ENCODE results near the gene OR7A5. TPM values are rescaled to one million over a fixed set of nuclear protein-coding genes. Genes with fewer than 3 reads are reported as not detected.
"Not testable (repeated sequence)": the region's sequence is repeated elsewhere in the genome, so short reads cannot be mapped to it uniquely, and the experiment has no call there.

The OR7A5 gene
- total RNA-seq, 4 donors from 2014 or later = 0.72 to 2.9 (median 2.0) TPM

DNA sequence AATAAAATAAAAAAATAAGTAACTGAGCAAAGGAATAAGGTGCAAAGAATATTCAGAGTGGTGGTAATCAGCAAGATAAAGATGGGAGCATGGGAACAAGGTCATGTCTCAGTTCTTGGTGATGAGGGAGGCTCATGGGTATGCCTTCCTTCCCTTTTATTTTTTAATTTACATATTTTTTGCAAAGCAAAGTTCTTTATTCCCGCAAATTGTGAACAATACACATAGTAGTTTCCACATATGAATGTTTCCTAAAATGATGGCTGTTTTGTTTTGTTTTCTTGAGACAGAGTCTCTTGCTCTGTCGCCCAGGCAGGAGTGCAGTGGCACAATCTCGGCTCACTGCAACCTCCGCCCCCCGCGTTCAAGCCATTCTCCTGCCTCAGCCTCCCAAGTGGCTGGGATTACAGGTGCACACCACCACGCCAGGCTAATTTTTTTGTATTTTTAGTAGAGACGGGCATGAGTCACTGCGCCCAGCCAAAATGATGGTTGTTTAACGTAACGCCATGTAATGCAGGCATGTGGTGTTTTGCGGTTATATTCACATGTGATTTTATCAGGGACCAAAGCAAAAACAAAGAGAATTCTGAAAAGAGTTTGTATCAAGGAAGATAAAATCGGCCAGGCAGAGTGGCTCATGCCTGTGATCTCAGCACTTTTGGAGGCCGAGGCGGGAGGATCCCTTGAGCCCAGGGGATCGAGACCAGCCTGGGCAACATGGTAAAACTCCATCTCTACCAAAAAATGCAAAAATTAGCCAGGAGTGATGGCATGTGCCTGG lies 52.2 kb downstream of the OR7A5 start:
- DNase-seq (ENCODE audit: low spot score in 2 of 2) = peak in 1 of 2 donors; percentile 46
- no peak for TF ChIP-seq POLR2A (IDR thresholded peaks at IDR 0.05)
- TF ChIP-seq, protein P1, sequence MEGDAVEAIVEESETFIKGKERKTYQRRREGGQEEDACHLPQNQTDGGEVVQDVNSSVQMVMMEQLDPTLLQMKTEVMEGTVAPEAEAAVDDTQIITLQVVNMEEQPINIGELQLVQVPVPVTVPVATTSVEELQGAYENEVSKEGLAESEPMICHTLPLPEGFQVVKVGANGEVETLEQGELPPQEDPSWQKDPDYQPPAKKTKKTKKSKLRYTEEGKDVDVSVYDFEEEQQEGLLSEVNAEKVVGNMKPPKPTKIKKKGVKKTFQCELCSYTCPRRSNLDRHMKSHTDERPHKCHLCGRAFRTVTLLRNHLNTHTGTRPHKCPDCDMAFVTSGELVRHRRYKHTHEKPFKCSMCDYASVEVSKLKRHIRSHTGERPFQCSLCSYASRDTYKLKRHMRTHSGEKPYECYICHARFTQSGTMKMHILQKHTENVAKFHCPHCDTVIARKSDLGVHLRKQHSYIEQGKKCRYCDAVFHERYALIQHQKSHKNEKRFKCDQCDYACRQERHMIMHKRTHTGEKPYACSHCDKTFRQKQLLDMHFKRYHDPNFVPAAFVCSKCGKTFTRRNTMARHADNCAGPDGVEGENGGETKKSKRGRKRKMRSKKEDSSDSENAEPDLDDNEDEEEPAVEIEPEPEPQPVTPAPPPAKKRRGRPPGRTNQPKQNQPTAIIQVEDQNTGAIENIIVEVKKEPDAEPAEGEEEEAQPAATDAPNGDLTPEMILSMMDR (IDR thresholded peaks at IDR 0.05) = no peak

DNA sequence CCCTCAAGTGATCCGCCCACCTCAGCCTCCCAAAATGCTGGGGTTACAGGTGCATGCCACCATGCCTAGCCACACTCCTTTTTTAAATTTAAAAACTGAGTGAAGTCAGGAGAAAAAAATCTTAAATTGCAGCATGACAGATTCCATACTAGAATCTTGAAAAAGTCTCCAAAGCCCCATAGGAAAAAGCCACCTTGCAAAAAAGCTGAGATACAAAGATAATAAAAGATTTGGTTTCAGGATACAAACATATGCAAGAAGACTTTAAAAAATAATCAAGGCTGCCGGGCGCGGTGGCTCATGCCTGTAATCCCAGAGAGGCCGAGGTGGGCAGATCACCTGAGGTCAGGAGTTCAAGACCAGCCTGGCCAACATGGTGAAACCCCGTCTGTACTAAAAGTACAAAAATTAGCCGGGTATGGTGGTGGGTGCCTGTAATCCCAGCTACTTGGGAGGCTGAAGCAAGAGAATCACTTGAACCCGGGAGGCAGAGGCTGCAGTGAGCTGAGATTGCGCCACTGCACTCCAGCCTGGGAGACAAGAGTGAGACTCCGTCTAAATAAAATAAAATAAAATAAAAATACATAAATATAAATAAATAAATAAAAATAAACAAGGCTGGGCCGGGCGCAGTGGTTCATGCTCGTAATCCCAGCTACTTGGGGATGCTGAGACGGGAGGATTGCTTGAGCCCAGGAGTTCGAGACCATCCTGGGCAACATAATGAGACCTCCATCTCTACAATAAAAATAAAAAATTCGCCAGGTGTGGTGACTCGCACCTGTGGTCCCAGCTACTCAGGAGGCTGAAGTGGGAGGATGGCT lies 53.1 kb downstream of the OR7A5 start:
- DNase-seq (ENCODE audit: low spot score in 2 of 2) = peak in 1 of 2 donors; percentile 78
- WGBS, 2 donors = 84 to 95% methylated on average over 17 of the region's 17 CpGs
- H3K4me3 ChIP-seq (ENCODE audit: low read depth, poor library complexity, severe bottlenecking) = not testable (repeated sequence)
- intact Hi-C loops (cut with DNase I; ENCODE audit: low total_unique reads) = loop anchor here (10.0 kb wide), 1 partner anchor 113 kb away; no protein-coding TSS in a partner anchor

More for the DNA sequence above, 52.2 kb downstream of the OR7A5 start:
- intact Hi-C loops (cut with DNase I; ENCODE audit: low total_unique reads) = loop anchor here (10.0 kb wide), 1 partner anchor 112 kb away; no protein-coding TSS in a partner anchor
- no peak overlapping the region for H3K4me3 ChIP-seq (ENCODE audit: low read depth, poor library complexity, severe bottlenecking)
- 89 to 91% methylated on average over 16 of the region's 16 CpGs for WGBS, 2 donors

DNA sequence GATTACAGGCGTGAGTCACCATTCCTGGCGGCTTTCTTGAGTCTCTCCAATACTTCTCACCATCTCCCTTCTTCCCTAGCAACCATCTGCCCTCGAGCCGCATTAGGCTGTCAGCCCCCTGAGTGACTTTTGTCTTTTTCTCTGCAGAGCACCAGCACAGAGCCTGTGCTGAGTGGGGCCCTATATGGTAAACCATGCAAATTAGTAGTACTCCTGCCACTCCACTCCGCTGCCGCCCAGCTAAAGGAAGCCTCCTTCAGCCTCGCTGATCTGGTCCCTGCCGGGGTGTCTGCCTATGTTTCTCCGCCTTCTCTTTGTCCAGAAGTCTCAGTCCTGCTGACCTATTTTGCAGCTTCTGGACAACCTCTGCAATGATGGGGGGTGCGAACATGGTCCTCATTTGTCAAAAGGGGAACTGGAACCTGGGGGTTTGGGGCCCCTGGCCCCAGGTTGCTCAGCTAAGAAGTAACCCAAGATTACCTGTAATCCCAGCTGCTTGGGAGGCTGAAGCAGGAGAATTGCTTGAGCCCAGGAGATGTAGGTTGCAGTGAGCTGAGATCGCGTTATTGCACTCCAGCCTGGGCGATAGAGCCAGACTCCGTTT lies 54.3 kb downstream of the OR7A5 start:
- not testable (repeated sequence) for H3K4me3 ChIP-seq (ENCODE audit: low read depth, poor library complexity, severe bottlenecking)
- DNase-seq (ENCODE audit: low spot score in 2 of 2) = peak in 1 of 2 donors; percentile 17
- intact Hi-C loops (cut with DNase I; ENCODE audit: low total_unique reads) = loop anchor here (10.0 kb wide), 1 partner anchor 114 kb away; no protein-coding TSS in a partner anchor
- WGBS, 2 donors = 78 to 83% methylated on average over 14 of the region's 14 CpGs

DNA sequence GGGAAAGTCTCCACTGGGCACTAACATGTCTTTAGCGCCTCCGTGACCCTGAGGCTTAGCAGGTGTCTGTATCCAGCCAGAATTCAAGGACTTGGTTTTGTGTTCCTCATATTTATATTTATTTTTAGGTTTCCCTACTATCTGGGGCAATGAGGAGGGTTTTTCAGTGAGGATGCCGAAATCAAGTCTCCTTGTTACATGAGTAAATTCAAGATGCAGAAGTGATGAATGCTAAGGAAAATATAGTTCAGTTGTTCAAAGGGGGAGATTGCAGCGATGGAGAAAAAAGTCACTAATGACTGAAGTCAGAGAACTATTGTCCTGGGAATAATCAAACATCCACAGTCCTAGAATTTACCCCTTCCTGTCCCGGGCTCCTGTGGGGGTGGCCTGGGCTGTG lies 55.8 kb downstream of the OR7A5 start:
- TF ChIP-seq, protein P1 (IDR thresholded peaks at IDR 0.05) = no peak
- TF ChIP-seq POLR2A (IDR thresholded peaks at IDR 0.05) = no peak
- H3K4me3 ChIP-seq (ENCODE audit: low read depth, poor library complexity, severe bottlenecking) = no peak overlapping the region
- intact Hi-C loops (cut with DNase I; ENCODE audit: low total_unique reads) = no loop called here
- DNase-seq (ENCODE audit: low spot score in 2 of 2) = no peak
- 50 to 52% methylated on average over 5 of the region's 5 CpGs for WGBS, 2 donors

DNA sequence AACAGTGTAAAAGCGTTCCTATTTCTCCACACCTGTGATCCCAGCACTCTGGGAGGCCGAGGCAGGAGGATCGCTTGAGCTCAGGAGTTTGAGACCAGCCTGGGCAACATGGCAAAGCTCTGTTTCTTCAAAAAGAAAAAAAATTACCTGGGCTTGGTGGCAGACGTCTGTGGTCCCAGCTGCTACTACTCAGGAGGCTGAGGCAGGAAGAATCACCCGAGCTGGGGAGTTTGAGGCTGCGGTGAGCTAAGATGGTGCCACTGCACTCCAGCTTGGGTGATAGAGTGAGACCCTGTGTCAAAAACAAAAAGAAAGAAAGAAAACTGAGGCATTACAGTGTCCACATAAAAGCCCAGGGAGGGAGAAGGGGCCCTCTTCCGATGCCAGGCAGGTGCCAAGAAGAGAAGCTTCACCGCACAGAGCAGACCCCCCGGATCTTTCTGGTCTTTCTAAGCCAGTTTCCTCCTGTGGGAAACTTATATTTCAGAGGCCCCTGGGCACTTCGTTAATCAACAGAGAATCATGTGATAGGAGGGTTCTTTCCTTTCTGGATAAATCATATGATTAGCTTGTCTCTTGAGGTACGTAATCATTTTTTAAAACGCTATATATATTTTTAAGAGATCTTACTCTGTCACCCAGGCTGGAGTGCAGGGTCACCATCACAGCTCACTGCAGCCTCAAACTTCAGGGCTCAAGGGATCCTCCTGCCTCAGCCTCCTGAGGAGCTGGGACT lies 56.7 kb downstream of the OR7A5 start, which contains the start of gene ADGRE2:
Gene ADGRE2 (minus strand): TSS at position 451 of the 736 bp plus-strand sequence. CDS start 1,804 bp downstream, outside the sequence.
- WGBS, 2 donors = 56 to 63% methylated on average over 12 of the region's 12 CpGs
- DNase-seq (ENCODE audit: low spot score in 2 of 2) = peak in 1 of 2 donors; percentile 68
- intact Hi-C loops (cut with DNase I; ENCODE audit: low total_unique reads); H3K4me3 ChIP-seq (ENCODE audit: low read depth, poor library complexity, severe bottlenecking): not testable (repeated sequence)

DNA sequence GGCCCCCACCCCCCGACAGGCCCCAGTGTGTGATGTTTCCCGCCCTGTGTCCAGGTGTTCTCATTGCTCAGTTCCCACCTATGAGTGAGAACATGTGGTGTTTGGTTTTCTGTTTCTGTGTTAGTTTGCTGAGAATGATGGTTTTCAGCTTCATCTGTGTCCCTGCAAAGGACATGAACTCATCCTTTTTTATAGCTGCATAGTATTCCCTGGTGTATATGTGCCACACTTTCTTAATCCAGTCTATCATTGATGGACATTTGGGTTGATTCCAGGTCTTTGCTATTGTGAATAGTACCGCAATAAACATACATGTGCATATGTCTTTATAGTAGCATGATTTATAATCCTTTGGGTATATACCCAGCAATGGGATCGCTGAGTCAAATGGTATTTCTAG lies 57.3 kb downstream of the OR7A5 start:
- WGBS, 2 donors = 88 to 90% methylated on average over 4 of the region's 4 CpGs
- H3K4me3 ChIP-seq (ENCODE audit: low read depth, poor library complexity, severe bottlenecking); DNase-seq (ENCODE audit: low spot score in 2 of 2); intact Hi-C loops (cut with DNase I; ENCODE audit: low total_unique reads): not testable (repeated sequence)

Other genes with a start within 250 kb of the OR7A5 start
- not detected for gene ADGRE3, start 160.3 kb downstream of the OR7A5 start, total RNA-seq
- 10 to 100 TPM; 14.0 to 26.8 (median 16.6) TPM for gene ZNF333, start 145.1 kb downstream of the OR7A5 start, total RNA-seq
- gene ADGRE2, start 56.6 kb downstream of the OR7A5 start, total RNA-seq = 10 to 100 TPM in 1 of 4 donors, 1 to 10 TPM in 3; 4.5 to 10.7 (median 7.1) TPM
- 1 to 10 TPM; 2.2 to 3.3 (median 2.9) TPM for gene OR7C1, start within 50 bp of the OR7A5 start, total RNA-seq
- gene OR7A10, start 13.7 kb upstream of the OR7A5 start, total RNA-seq = not detected
- not detected for gene OR7A17, start 50.9 kb upstream of the OR7A5 start, total RNA-seq
- not detected for gene OR7C2, start 106.3 kb upstream of the OR7A5 start, total RNA-seq
- gene SLC1A6, start 144.7 kb upstream of the OR7A5 start, total RNA-seq = 10 to 100 TPM in 3 of 4 donors, 1 to 10 TPM in 1; 3.3 to 28.0 (median 13.5) TPM
- gene CASP14, start 214.3 kb upstream of the OR7A5 start, total RNA-seq = 100 to 1,000 TPM; 245 to 346 (median 293) TPM
- gene OR1I1, start 247.0 kb upstream of the OR7A5 start, total RNA-seq = not detected